HUDEP-2 (cell line): ENCODE results near the gene PRRT3.

Experiments used
- DNase-seq, 76 experiments: peaks; one replicate each; lab custom pipeline; 2025; ENCODE audit not compliant: unreplicated experiment in 76 of 76; lab: John Stamatoyannopoulos, UW

Gene PRRT3

GRCh38 chr3:9928158-9928557 lies 24.1 kb downstream of the PRRT3 start:
- DNase-seq: no peak

DNA sequence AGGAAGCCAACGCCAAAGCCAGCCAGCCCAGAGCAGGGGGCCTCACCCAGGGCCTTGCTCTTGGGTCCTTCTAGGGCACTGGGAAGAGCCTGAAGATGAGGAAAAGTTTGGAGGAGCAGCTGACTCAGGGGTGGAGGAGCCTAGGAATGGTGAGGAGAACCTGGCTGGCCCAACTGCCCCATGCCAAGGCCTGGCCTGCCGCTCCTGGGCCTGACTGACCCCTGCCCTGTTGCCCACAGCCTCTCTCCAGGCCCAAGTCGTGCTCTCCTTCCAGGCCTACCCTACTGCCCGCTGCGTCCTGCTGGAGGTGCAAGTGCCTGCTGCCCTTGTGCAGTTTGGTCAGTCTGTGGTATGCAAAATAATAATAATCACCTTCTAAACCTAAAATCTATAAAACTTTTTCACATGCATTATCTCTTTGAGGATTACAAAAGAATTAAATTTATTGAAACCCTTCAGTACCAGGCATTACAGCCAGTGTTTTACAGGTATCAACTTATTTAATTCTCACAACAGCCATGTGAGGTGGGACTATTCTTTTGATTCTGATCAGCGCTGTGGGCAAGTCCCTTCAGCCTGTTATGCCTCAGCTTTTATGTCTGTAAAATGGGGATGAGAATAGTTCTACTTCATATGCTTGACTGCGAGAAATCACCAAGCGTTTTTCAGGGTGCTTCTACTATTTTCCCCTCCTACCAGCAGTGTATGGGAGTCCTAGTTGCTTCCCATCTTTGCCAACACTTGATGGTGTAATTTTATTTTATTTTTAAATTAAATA lies 33.8 kb downstream of the PRRT3 start:
- DNase-seq: no peak

DNA sequence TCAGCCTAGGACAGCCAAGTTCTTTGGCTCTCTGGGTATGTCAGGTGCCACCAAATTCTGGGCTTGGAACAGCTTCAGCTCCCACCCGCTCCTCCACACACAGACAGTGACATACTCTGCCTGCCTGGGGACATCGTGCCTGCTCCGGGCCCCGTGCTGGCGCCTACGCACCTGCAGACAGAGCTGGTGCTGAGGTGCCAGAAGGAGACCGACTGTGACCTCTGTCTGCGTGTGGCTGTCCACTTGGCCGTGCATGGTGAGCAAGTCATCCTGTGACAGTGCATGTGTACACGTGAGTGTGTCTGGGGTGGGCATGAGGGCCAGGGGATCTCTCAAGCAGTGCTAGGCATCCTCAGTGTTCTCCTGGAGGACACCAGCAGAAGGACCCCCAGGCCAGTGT lies 34.4 kb downstream of the PRRT3 start:
- no peak for DNase-seq

GRCh38 chr3:9916734-9917680 lies 35.2 kb downstream of the PRRT3 start, which contains the start of gene IL17RC:
Gene IL17RC, plus strand, starts transcription at chr3:9917098. Its CDS starts 218 bp downstream, at chr3:9917316.
- DNase-seq: peak in 69 of 76 experiments; percentile 5 to 81 (median 60)

DNA sequence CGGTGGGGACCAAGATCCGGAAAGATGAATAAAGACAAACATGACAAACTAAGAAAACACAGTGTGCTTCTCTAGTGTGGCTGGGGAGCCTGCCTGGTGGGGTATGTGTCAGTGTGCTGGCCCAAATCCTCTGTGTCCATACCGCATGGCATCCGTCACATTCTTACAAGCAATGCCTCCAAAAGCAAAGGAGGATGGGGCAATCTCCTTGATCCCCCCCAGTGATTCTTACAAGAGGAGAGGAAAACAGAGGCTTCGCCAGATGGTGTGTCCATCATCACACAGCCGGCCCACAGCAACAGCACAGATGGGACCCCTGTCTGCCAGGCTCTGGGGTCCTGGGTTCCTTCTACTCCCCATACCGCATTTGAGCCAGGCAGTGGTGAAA lies 35.9 kb downstream of the PRRT3 start:
- no peak for DNase-seq

DNA sequence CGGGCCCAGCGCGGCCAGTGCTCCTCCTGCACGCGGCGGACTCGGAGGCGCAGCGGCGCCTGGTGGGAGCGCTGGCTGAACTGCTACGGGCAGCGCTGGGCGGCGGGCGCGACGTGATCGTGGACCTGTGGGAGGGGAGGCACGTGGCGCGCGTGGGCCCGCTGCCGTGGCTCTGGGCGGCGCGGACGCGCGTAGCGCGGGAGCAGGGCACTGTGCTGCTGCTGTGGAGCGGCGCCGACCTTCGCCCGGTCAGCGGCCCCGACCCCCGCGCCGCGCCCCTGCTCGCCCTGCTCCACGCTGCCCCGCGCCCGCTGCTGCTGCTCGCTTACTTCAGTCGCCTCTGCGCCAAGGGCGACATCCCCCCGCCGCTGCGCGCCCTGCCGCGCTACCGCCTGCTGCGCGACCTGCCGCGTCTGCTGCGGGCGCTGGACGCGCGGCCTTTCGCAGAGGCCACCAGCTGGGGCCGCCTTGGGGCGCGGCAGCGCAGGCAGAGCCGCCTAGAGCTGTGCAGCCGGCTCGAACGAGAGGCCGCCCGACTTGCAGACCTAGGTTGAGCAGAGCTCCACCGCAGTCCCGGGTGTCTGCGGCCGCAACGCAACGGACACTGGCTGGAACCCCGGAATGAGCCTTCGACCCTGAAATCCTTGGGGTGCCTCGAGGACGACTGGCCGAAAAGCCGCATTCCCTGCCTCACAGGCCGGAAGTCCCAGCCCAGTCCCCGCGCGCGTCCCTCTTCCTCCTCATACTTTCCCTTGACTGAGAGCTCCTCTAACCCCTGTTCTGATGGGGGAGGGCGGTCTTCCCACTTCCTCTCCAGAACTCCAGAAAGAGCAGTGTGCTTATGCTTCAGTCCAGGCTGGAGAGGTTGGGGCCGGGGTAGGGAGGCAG lies 36.7 kb downstream of the PRRT3 start:
- DNase-seq: peak in 37 of 76 experiments; percentile 10 to 61 (median 38)

- peak in 60 of 76 experiments; percentile 12 to 74 (median 48) for DNase-seq
These were observed 37.5 kb downstream of the PRRT3 start for GRCh38 chr3:9914559-9915253.

GRCh38 chr3:9914011-9914410 lies 38.2 kb downstream of the PRRT3 start:
- DNase-seq: no peak

- DNase-seq: no peak
These were observed 38.6 kb downstream of the PRRT3 start for GRCh38 chr3:9913601-9914000.

DNA sequence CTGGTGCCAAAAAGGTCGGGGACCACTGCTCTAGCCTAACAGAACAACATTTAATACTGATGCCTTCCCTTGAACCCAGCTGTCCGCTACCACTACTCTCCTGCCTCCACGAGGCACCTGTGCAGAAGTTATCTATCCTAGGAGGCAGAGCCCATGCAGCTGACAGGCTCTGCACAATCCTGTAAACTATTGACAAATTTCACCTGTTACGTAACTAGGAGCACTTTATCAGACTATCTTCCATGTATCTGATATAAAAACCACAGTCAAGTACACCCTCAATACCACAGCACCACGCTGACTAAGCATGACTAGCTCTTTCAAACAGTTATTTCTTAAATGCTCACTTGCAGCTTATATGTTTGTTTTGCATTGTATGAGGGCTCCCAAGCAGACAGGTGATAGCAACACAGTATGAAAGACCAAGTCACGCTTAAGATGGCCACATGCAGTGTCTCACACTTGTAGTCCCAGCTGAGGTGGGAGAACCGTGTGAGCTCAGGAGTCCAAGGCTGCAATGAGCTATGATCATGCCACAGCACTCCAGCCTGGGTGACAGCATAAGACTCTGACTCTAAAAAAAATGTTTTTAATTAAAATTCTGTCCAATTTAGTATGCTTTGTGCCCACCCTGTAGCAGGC lies 39.8 kb downstream of the PRRT3 start:
- peak in 24 of 76 experiments; percentile 3 to 61 (median 25) for DNase-seq

DNA sequence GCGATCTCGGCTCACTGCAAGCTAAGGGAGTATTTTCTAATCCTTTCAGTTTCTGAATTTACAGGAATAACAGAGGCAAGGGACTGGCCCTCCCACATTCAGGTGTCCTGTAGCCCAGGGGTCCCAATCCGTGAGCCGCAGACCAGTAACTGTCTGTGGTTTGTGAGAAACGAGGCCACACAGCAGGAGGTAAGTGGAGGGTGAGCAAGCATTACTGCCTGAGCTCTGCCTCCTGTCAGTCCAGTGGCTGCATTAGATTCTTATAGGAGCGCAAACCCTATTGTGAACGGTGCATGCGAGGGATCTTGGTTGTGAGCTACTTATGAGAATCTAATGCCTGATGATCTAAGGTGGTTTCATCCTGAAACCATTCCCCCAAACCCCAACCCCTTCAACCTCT lies 40.3 kb downstream of the PRRT3 start:
- no peak for DNase-seq

- no peak for DNase-seq
These were observed 42.8 kb downstream of the PRRT3 start for GRCh38 chr3:9909221-9910013.

- no peak for DNase-seq
These were observed 43.9 kb downstream of the PRRT3 start for GRCh38 chr3:9908286-9908685.

GRCh38 chr3:9906480-9906879 lies 45.7 kb downstream of the PRRT3 start:
- no peak for DNase-seq

GRCh38 chr3:9903904-9904303 lies 48.3 kb downstream of the PRRT3 start:
- DNase-seq: no peak

DNA sequence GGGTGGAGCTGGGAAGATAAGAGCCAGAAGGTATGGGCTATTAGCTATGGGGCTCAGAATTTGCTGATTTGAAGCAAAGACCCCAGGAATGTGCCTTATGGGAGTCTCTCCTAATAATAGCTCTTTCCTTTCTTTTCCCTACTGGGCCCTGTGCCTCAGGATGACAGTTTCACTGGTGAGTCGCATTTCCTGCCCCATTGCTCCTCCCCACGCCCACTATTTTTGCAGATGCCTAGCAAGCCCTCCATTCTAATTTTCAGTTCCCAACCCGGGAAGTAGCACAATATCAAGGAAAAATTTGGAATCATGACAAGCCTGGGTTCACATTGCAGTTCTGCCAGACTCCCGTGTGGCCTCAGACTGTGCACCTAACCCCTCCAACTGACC lies 49.0 kb downstream of the PRRT3 start:
- no peak for DNase-seq

GRCh38 chr3:9902372-9903237 lies 49.6 kb downstream of the PRRT3 start, which contains the start of gene IL17RE:
Gene IL17RE, plus strand, starts transcription at chr3:9902848. Its CDS starts 85 bp downstream, at chr3:9902933.
- no peak for DNase-seq

GRCh38 chr3:9901967-9902366 lies 50.2 kb downstream of the PRRT3 start:
- DNase-seq: no peak
